ENCODE measurements around the gene PSME4.
"Not testable (repeated sequence)": the region's sequence is repeated elsewhere in the genome, so short reads cannot be mapped to it uniquely, and the experiment has no call there.

The PSME4 gene

DNA sequence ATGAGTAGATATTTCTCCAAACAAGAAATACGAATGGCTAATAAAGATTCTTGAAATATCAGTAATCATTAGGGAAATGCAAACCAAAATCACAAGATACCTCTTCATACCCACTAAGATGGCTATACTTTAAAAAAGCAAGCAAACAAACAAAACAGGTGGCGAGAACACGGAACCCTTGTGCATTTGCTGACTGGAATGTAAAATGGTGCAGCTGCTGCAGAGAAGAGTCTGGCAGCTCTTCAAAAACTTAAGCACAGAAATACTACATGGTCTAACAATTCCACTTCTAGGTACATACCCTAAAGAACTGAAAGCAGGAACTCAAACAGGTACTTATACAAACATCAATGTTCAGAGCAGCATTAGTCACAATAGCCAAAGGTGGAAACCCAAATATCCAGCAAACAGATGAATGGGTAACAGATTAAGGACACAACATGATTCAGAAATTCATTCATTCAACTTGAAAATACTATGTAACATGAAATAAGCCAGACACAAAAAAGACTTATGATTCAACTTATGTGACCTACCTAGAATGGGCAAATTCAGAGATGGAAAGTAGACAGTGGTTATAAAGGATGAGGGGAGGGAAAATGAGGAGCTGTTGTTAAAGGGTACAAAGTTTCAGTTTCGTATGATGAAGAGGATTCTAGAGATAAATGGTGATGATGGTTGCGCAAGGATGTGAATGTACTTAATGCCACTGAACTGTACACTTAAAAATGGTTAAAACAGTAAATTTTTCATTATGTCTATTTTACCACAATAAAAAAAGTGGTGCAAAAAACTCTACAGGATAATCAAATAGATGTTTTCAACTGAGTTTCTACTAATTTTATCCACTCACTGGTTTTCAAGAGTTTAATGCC, 84.2 kb downstream of the PSME4 start:
- DNase-seq (ENCODE audit: low read depth): no peak

DNA sequence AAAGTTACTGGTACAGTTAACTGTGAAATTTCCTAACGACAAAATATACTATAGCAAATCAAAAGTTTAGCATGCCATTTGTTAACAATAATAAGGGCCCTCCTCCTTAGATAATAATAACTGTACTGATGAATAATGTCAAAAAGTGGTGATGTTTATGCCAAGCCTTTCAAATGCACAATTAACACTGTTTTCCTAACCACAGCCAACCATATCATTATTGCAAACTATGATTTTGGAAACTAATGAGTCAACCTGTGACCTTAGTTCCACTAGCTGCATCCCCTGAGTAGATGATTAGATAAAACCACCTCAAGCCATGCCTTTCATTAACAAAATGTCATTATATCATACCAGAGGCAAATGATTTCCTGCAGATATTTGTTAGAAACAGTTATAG, 85.9 kb downstream of the PSME4 start:
- no peak for DNase-seq (ENCODE audit: low read depth)

DNA sequence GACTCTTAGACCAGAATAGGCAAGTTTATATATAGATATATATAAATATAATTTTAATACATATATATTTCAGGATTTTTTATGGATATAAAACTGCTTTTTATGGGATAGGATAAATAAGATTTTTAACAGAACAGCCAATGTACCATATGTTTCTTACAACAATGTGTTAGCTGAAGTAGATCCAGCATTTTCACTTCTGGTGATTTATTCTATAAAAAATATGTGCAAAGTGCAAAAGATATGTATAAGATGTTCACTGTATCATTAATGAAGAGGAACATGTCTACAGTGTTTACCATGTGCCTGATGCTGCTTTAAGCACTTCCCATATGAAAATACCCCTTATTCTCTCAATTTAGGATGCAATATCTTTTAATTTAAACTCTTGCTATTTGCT, 88.8 kb downstream of the PSME4 start:
- no peak for DNase-seq (ENCODE audit: low read depth)

DNA sequence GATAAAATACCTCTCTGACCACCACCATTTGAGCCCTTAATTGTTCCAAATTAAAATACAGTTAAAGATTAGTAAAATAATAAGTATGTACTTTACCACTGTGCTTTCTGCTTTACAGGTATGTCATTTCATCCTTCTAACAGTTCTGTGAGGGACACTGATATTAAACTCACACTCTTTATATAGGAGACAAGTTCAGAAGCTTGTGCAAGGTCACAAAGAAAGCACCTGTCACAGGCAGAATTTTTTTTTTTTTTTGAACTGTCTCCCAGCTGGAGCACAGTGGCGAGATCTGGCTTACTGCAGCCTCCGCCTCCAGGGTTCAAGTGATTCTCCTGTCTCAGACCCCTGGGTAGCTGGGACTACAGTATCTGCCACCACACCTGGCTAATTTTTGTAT, 89.4 kb downstream of the PSME4 start:
- no peak for DNase-seq (ENCODE audit: low read depth)

DNA sequence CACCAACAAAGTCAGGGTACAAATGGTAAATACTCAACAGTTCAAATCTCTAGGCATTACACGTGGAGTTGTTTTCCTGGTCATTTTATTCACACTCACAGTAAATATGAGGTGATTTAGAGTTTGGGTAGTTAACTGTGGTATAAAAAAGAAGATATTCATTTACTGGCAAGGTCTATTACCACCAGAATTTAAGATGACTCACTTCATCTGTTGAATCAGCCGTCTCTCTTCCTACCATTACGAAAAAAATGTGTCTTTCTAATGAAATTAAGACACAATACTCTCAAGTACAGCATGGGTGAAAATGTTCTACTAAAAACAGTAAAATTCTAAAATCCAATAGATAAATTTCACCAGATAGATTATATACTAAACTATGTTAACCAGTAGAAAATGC, 90.0 kb downstream of the PSME4 start:
- DNase-seq (ENCODE audit: low read depth): no peak

DNA sequence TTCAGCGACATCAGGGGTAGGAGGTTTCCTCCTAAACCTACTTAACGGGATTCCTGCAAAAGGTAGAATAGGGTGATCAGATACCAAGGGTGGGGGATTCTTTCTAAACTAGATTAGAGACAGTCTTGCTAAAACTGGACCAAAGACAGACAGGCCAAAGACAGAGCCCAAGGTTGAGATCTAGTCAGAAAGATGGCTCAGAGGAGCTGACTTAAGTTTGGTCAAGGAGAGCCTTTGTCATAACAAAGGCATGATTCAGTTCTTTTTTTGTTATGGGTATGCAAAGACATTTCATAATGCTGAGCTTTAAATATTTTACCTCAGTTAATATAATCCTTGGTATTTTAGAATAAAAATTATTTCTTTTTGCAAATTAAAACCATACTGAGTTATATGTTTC, 93.2 kb downstream of the PSME4 start:
- DNase-seq (ENCODE audit: low read depth): no peak

DNA sequence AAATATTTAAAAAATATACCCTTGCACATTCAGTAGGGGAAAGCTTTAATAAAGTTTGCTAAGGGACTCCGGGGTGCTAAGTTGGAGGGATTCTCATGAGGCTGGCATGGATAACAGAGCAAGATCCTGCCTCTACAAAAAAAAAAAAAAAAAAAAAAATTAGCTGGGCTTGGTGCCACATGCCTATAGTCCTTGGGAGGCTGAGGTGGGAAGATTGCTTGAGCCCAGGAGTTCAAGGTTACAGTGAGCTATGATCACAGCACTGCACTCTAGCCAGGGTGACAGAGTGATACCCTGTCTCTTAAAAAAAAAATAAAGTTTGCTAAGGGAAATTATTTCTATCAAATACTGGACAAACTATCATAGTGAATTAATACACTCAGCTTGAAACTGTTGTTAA, 93.7 kb downstream of the PSME4 start:
- no peak for DNase-seq (ENCODE audit: low read depth)

DNA sequence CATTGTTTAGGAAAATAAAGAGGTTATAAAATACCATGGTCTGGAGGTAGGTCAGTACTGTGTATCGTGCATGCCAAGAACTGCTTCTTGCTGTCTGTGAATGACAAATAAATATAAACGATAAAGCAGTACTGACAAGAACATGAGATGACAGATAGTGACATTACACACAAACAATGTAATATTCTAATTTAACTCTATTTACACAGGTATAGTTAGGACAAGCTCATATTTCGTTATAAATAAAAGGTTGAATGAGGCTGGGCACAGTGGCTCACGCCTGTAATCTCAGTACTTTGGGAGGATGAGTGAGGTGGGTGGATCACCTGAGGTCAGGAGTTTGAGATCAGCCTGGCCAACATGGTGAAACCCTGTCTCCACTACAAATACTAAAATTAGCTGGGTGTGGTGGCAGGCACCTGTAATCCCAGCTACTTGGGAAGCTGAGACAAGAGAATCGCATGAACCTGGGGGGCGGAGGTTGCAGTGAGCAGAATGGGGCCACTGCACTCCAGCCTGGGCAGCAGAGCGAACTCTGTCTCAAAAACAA, 96.3 kb downstream of the PSME4 start:
- no peak for DNase-seq (ENCODE audit: low read depth)

DNA sequence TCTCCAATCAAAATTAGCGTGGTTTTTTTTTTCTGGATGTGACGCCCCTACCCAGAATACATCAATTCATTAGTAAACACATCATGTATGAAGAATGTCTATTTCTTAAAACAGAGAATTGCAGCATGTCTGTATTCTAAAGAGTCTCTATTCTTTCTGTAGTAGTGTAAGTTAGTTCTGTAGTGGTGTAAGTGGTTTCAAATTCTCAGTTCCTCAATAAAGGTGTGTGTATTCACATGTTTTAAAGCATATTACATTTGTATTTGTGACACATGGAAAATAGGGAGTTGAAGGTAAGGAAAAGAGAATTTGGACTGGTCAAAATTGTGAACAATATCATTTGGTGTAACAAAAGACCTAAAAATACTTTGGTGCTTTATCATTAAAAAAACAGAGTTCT, 103.0 kb downstream of the PSME4 start:
- no peak for DNase-seq (ENCODE audit: low read depth)

DNA sequence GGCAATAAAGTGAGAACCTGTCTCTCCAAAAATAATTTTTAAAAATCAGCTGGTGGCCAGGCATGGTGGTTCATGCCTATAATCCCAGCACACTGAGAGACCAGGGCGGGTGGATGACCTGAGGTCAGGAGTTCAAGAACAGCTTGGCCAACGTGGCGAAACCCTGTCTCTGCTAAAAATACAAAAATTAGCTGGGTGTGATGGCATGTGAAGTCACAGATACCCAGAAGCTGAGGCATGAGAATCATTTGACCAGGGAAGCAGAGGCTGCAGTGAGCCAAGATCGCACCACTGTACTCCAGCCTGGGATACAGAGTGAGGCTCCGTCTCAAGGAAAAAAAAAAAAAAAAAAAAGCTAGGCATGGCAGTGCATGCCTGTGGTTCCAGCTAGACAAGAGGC, 103.6 kb downstream of the PSME4 start:
- no peak for DNase-seq (ENCODE audit: low read depth)

DNA sequence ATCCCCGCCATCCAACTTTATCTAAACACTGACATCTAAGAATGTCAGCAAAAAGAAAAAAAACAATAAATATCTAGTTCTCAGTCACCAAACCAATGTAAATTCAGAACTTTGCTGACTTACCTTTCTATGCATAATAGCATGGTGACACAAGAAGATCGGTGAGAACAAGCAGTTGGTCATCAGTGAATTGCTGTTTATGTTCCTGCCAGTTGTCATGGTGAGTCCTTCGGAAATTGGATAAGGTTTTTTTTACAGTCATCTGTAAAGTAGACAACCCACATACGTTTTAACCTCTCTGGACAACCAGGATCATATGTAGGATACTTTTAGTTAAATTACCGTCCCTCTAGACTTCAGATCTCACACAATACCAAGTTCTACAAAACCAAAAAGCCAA, 104.8 kb downstream of the PSME4 start:
- no peak for DNase-seq (ENCODE audit: low read depth)

DNA sequence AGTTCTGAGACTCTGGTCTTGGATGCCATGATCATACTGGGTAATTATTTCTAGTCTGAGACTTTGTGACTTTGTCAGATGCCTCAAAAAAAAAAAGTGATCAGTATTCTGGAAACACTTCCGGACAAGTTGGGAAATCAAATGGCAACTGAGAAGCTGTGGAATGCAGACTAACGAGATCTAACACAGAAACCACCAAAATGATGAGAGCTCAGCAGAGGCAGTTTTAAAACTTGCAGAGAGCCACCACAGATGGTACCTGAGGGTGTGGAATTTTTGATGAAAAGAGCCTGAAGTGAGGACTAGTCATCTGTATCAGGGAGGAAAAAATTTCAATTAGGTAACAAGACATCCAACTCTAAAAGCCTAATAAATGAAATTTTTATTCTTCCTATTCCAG, 105.5 kb downstream of the PSME4 start:
- no peak for DNase-seq (ENCODE audit: low read depth)

DNA sequence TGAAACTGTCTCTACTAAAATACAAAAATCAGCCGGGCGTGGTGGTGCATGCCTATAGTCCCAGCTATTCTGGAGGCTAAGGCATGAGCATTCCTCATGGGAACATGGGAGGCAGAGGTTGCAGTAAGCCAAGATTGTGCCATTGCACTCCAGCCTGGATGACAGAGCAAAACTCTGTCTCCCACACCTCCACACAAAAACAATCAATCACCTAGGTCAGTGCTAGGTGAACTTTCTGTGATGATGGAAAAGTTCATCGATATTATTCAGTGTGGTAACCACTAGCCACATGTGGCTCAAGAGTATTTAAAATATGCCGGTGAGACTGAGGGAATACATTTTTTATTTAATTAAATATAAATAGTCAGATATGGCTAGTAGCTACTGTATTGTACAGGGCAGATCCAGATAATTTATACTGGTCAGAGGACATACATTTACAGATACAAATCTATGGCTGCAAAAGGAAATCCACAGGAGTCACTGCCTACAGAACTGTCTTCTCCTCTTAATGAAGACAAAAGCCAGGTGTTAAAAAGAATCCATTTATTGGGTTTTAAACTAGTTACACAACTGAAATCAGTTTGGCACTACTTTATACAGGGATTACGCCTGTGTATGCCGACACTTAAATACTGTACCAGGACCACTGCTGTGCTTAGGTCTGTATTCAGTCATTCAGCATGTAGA, 107.1 kb downstream of the PSME4 start:
- DNase-seq (ENCODE audit: low read depth): no peak

DNA sequence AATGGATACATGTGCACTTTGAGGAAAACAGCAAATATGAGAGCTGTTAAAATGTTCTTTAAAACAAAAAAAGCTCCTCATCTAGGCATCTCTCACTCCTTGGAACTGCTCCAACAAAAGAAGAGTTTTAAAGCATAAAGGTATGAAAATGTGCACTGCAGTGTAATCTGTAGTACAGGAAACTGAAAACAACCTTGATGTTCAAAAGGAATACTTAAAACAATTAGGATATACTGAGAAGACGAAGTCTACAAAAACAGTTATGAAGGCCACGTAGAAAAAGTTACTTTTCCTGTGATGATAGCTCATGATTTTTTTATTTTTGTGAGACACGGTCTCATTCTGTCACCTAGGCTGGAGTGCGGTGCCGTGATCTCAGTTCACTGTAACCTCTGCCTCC, 109.0 kb downstream of the PSME4 start:
- no peak for DNase-seq (ENCODE audit: low read depth)

DNA sequence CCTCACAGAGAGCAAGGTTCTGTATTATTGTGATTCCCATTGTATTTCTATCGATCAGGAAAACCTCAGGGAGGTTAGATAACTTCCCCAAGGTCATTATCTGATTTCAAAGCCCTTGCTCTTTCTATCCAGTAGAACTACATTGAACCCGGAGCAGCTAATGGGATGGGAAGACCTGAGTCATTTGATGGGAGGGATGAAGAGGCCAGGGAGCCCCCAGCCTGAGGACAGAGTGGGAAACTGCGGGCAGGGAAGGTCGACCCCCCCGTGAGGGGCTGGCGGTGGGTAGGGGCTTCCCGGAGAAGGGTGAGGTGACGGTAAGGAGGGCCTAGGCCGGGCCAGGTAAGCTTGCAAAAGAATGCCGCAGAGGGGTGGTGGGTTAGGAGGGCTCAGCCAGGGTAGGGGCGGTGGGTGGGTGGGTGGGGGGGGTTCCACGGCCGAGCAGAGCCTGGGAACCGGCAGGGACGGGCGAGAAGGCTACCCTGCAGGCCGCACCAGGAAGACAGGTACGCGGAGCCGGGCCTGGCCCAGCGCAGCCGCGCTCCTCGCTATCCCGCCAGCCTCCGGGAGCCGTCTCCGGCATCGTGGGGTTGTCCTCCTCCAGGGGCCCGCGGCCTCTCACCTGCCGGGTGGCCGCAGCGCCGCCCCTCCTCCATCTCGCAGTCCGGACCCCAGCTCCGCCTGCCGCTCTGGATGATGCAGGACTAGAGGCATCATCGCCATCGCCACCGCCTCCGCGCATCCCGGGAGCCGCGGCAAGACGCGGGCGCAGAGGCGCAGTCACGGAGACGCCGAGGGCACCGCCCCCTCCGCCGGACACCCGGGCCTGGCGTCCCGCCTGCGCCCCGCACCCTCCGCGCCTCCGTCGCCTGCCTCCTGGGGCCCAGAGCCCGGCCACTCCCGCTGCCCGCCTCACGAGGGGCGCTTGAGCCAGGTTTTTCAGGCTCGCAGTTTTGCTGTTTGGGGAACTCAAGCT, 111.3 kb downstream of the PSME4 start, which contains the start of gene GPR75:
Gene GPR75, minus strand, starts transcription at position 762 of the 976 bp plus-strand sequence. CDS start 5,211 bp downstream, outside the sequence.
- no peak for DNase-seq (ENCODE audit: low read depth)

DNA sequence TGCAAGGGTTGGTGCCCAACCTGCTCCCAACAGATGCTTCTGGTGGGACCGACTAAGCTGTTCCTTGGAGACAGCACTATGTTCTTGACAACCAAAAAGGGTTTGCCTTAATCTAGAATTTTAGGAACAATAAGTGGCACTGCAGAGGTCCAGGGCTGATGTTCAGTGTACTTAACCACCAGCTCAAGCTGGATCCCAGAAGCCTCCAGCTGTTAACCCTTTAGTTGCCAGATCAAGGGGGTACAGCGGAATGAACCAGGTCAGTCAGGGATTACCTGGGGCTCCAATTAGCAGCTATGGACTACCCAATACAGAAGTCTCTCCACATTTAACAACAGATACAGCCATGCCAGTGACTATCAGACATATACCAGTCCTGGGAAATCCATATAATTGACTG, 114.5 kb downstream of the PSME4 start:
- DNase-seq (ENCODE audit: low read depth): no peak

DNA sequence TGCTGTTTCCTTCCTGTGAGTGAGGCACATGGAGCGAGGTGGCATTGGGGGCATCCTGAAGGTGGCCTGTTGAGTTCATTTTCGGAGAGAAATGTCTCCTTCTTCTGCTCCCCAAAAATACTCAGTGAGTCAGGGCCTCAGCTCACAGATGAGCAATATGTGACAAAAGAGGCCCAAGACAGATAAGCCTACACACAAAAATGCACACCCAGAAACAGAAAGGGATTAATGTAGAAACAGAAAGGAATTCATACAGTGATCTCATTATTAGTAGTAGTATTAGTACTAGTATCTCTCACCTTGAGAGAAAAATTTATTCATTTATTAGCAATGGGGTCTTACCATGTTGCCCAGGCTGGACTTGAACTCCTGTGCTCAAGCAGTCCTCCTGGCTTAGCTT, 116.1 kb downstream of the PSME4 start:
- no peak for DNase-seq (ENCODE audit: low read depth)

DNA sequence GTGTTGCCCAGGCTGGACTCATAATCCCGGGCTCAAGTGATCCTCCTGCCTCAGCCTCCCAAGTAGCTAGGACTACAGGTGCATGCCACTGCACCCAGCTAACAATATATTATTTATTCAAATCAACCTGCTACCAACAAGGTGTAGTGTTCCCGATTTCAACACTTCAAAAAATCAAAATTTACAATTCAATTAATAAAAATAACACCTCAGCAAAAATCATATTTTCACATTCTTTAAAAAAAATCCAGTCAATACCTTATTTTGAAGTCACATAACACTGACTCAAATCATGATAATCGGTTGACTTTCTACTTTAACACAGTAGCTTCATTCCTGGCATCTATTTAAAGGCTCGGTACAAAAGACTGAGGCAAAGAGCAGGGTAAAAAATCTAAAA, 118.3 kb downstream of the PSME4 start:
- DNase-seq (ENCODE audit: low read depth): no peak

DNA sequence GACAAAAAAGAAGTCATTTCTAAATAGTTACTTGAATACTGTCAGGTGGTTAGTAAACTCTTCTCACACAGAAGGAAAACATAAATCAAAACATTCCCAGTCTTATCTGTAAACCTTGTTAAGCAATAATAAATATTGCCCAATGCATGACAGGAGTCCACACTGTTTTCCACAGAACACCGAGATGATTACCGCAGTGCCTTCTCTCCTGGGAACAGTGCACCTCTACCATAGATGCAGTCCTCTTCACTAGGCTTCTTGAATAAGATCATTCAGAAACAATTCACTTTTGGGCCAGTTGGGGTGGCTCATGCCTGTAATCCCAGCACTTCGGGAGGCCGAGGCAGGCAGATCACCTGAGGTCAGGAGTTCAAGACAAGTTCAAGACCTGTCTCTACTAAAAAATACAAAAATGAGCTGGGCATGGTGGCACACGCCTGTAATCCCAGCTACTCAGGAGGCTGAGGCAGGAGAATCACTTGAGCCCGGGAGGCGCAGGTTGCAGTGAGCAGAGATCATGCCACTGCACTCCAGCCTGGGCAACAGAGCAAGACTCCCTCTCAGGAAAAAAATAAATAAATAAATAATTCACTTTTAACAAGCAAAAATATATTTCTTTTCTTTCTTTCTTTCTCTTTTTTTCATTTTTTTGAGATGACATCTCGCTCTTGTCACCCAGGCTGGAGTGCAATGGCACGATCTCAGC, 119.6 kb downstream of the PSME4 start:
- not testable (repeated sequence) for DNase-seq (ENCODE audit: low read depth)

DNA sequence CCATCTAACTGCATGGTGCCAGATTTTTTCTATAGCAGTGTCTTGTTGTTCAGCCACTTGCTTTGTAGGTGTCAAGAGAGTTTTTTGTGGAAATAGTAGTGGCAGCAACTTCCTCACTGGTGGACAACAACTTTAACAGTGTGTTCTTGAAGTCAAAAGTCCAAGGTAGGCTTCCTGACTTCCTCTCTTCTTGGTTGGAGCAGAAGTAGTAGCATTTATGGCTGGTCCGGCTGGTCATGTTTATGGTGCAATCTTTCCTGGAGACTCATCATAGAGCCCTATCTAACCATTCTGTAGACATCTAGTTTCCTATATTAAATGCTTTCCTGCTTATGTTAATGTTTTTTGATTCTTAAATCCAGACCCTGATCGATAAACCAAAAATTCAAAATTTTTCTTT, 122.7 kb downstream of the PSME4 start:
- no peak for DNase-seq (ENCODE audit: low read depth)

DNA sequence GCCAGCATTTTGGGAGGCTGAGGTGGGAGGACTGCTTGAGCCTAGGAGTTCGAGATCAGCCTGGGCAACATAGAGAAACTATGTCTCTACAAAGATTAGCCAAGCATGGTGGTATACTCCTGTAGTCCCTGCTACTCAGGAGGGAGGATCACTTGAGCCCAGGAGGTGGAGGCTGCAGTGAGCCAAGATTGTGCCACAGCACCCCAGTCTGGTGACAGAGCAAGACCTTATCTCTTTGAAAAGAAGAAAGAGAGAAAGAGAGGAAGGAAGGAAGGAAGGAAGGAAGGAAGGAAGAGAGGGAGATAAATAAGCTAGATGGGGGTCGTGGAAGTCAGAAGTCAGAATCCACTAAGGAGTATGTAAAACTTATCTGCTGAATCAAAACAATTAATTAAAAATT, 127.2 kb downstream of the PSME4 start:
- DNase-seq (ENCODE audit: low read depth): no peak
